Astrocyte (in vitro differentiated cells and primary cell): ENCODE data around the gene DNAAF8.

ENCODE experiments used
- CTCF ChIP-seq: IDR thresholded peaks from 2 replicates; pipeline ENCODE4 v1.5.1; 2011; ENCODE audit warnings: low read depth, mild to moderate bottlenecking, inconsistent platforms, low read length, moderate library complexity; ENCODE audit not compliant: insufficient read depth
- EZH2 ChIP-seq: IDR thresholded peaks from 2 replicates; pipeline ENCODE4 v1.6.1; 2012; ENCODE audit warnings: mild to moderate bottlenecking, low read length, inconsistent platforms; ENCODE audit not compliant: insufficient read depth

- TF ChIP-seq CTCF (no peak), EZH2 (no peak)
Observed at GRCh38 chr16:4787068-4787467, 52.7 kb downstream of the DNAAF8 start.
